Stimulated activated CD4-positive, alpha-beta T cell treated with anti-CD3 and anti-CD28 coated beads, Interleukin-1b, Interleukin-23, amount 100 ng/mL, for 48 hours (primary cell): Measurements from ENCODE around the gene THBS3.
"Not testable (repeated sequence)": the region's sequence is repeated elsewhere in the genome, so short reads cannot be mapped to it uniquely, and the experiment has no call there.

Experiments used
- DNase-seq: peaks from one replicate; pipeline ENCODE4 v3.0.0-alpha.2; 2020

THBS3 gene

GRCh38 chr1:155206891-155207805 is 549 bp downstream of the THBS3 start:
- peak; percentile 88 for DNase-seq

- no peak for DNase-seq
Observed at GRCh38 chr1:155205969-155206593, 1.6 kb downstream of the THBS3 start.

- DNase-seq, result no peak
Observed at GRCh38 chr1:155205035-155205434, 2.7 kb downstream of the THBS3 start.

- DNase-seq, result no peak
Observed at GRCh38 chr1:155202731-155203515, 4.8 kb downstream of the THBS3 start.

GRCh38 chr1:155202198-155202597 is 5.5 kb downstream of the THBS3 start:
- no peak for DNase-seq

GRCh38 chr1:155200920-155201319 is 6.8 kb downstream of the THBS3 start:
- DNase-seq, result no peak

- no peak for DNase-seq
Observed at GRCh38 chr1:155199792-155200191, 7.9 kb downstream of the THBS3 start.

- no peak for DNase-seq
Observed at GRCh38 chr1:155198547-155198906, 9.2 kb downstream of the THBS3 start.

GRCh38 chr1:155197901-155198546 is 9.7 kb downstream of the THBS3 start:
- no peak for DNase-seq

- no peak for DNase-seq
Observed at GRCh38 chr1:155196893-155197638, 10.6 kb downstream of the THBS3 start.

- no peak for DNase-seq
Observed at GRCh38 chr1:155196103-155196892, 11.4 kb downstream of the THBS3 start.

GRCh38 chr1:155195201-155196102 is 12.2 kb downstream of the THBS3 start:
- no peak for DNase-seq

GRCh38 chr1:155193991-155194240 is 13.8 kb downstream of the THBS3 start:
- not testable (repeated sequence) for DNase-seq

- peak; percentile 79 for DNase-seq
Observed at GRCh38 chr1:155193275-155193990, 14.3 kb downstream of the THBS3 start.

- peak; percentile 44 for DNase-seq
Observed at GRCh38 chr1:155192346-155193274, 15.1 kb downstream of the THBS3 start.

- no peak for DNase-seq
Observed at GRCh38 chr1:155191904-155192303, 15.8 kb downstream of the THBS3 start.

- DNase-seq, result not testable (repeated sequence)
Observed at GRCh38 chr1:155189926-155190325, 17.8 kb downstream of the THBS3 start.

- DNase-seq, result no peak
Observed at GRCh38 chr1:155188268-155188667, 19.4 kb downstream of the THBS3 start.

GRCh38 chr1:155187456-155187891 is 20.2 kb downstream of the THBS3 start:
- DNase-seq, result no peak
